CD4-positive, alpha-beta T cell treated with Interleukin-4 for 4 hours (primary cell): ENCODE data around the gene APBA2.

Experiments used
- DNase-seq: peaks from one replicate; pipeline ENCODE4 v3.0.0-alpha.2; 2020

APBA2 gene

GRCh38 chr15:28897861-28898585, 12.2 kb downstream of the APBA2 start:
- no peak for DNase-seq

GRCh38 chr15:28899061-28899738, 13.4 kb downstream of the APBA2 start:
- DNase-seq = no peak

DNA sequence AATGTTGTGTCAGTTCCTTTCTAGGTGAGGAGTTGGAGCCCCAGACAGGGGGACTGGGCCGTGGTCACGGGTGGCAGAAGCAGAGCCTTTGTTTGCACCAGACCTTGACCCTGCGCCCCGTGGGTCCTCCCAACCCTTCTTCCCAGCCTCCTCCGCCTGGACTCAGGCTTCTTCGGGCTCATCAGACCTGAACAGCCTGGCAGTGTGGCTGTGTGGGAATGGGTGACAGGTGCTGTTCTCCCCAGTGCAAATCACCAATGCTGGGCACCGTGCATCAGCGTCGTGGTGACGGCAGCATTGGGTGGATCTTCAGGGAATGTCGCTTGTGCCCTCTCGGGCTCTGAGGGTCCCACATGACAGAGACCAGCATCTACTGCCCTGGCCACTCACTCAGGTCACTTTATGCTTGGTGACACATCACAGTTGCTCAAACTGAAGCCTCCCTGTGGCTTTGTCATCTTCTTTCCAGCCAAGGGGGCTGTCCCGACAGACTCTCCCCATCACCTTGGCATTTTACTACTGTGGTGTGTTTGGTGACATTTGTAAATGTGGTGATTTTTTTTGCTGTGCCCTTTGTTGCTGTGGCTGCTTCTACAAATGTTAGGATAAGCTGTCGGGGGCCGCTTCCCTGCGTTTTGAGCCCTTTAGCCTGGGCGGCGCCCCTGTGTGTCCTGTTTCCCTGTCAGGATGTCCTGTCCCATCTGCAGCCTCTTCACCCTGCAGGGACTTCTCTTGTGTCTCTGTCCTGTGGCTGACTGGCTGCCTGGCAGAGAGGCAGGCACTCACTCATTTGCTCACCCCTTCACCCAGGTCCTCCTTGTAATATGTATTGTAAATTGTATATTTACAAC, 14.5 kb downstream of the APBA2 start:
- no peak for DNase-seq

- no peak for DNase-seq
Measured at GRCh38 chr15:28900892-28901586, 15.3 kb downstream of the APBA2 start.

GRCh38 chr15:28901587-28901980, 15.8 kb downstream of the APBA2 start:
- DNase-seq = no peak

GRCh38 chr15:28901987-28902745, 16.4 kb downstream of the APBA2 start:
- no peak for DNase-seq

GRCh38 chr15:28902856-28903255, 17.1 kb downstream of the APBA2 start:
- no peak for DNase-seq

DNA sequence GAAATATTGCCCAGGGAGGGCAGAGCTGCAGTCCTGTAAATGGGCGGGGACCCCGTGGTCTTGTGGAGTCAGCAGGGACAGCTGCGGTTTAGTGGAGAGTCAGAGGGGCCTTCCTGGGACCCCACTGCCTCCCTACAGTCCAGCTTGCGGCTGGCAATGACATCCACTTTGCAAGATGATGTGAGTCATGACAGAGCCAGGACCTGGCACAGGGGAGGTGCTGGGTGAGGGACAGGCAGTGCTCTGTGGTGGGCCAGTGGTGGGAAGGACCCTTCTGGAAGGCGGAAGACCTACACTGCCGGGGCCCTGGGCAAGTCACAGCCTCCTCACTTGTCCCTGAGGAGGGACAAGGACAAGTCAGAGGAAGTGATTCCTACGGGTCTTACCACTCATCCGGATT, 17.8 kb downstream of the APBA2 start:
- no peak for DNase-seq

- no peak for DNase-seq
Measured at GRCh38 chr15:28904003-28904402, 18.2 kb downstream of the APBA2 start.

DNA sequence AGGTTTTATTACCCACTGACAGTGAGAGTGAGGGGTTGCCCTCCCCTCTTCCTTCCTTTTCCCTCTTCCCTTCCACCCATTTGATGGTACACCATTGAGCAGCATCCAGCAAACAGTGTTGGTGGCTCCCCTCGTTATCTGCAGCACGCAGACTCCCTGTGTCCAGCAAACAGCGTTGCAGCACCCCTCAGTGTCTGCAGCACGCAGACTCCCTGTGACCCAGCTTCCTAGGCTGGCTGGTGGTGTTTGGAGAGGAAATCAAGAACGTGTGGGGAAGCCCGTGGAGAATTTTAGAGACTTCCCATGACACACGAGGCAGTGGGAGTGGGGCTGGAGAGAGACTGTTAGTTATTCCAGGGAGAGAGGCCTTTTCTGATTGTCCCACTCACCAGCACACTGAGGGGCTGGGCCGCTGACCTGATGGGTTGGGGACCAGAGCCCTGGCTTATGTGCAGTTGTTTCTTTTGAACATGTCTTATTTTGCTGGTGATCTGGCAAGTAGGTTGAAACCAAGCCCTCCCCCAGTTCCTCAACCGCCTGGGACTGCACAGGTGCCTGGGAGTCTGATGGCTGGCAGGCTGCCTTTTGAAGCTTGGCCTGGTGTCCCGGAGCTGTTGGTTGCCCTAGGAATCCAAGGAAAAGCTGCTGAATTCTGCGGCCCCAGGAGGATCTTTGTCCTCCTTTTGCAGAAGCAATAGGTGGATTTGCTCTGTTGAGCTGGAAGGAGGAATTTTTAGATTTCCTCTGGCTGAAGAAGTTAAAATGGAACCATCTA, 19.0 kb downstream of the APBA2 start:
- DNase-seq = no peak

DNA sequence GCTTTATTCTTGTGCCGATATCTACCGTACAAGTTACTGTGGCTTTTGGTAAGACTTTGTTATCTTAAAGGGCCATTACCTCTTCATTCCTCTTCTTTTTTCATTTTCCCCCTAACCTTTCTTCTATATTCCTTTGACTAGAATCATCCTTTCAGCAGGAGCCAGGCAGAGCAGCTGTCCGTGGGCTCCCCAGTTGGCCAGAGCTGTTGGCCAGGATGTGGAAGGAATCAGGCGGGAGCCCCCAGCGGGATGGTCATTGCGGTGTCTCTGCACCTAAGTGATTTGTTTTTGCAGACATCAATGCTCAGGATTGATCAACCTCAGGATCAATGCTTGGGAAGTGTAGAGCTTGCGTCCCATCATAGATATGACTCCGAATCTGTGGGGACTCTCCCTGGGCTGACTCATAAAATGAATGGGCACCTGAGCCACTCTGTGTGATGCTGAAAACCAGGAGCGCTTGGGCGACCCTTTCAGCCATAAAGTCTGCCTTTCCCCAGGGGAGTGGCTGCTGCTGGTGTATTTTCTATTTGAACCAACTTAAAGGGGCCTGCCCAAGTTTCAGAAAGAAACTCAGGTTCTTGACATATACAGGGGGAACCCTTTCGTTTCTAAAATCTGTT, 21.7 kb downstream of the APBA2 start:
- no peak for DNase-seq

GRCh38 chr15:28909958-28910500, 24.3 kb downstream of the APBA2 start:
- DNase-seq = no peak

DNA sequence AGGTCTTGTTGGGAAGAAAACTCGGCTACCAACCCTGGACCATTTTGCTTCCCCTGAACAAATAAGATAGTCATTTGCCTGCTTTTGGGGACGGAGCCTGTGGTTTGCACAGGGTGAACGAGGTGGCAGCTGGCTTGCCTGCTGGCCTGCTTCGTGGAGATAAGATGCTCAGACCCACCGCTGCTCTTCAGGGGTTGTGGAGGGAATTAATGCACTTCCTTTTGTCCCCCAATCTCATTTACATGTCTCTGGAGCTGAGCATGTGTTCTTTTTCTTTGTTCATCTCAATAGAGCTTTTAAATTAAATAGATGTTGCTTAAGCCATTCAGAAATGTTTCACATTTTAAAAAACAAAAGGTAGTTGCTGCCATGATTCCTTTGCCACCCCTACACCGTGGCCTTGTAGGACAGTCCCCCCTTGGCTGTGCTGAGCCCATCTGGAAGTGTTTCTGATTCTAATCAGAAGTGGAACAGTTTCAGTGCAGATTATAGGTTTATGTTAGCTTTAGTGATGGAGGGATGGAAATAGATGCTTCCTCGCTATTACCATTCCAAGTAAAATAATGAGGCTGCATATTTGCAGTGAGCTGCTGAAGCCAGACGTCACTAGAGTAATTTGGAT, 25.6 kb downstream of the APBA2 start:
- DNase-seq = no peak

DNA sequence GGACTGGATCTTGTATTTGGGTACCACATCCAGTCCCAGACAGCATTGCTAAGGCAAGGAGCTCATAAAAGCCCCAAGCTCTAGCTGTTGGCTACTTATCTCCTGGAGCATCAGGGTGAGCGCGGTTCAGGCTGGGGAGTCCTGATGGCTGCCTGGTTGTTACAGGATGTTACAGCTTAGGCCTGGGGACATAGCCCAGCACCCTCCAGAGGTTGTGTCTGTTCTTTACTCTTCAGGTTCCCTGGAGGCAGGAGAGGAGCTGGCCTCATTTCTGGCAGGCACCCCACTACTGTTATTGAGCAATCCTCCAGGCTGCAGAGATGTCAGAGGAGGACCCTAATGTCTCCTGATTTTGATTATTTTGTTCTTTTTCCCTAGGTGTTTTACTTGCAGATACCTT, 26.6 kb downstream of the APBA2 start:
- DNase-seq = no peak

DNA sequence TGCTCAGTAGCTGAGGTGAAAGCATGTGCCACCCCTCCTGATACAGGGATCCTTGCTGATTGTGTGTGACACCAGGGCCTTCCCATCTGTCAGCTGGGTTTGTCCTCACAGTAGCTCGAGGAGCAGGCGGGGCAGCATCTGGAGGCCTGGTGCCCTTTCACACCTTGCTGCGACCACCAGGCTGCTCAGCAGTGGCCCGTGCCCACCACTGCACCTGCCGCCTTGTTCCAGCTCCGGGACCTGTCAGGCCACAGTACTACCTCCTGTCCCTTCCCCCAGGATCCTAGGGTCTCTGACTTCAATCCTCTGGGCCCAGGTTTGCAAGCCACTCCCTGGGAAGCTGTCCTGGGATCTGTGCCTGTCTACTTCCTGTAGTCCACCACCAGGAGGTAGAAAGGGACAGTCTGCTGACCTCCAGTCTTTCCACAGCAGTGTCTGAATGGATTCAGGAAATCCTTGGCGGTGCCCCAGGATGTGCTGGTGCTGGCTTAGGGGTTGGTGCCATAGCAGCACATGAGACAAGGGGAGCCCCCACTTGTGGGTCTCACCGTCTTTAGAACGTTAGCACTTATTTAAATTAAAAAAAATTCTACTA, 27.5 kb downstream of the APBA2 start:
- no peak for DNase-seq

DNA sequence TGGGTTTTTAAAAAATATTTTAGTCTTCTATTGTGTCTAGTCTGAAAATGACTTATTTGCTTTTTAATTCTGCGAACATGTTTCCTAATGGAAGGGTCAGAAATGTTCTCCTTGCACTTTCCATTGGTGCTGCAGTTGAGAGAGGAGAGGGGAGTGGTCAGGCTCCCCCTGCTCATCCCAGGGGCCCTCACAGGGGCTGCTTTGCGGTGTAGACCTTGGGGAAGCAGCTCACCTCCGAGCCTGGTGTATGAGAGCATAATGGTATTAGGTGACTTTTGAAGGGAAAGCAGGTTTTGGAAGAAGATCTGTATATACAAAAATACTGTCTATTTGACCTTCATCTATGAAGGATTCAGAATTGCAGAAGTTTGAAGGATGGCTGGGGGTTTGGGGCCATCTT, 28.3 kb downstream of the APBA2 start:
- no peak for DNase-seq

DNA sequence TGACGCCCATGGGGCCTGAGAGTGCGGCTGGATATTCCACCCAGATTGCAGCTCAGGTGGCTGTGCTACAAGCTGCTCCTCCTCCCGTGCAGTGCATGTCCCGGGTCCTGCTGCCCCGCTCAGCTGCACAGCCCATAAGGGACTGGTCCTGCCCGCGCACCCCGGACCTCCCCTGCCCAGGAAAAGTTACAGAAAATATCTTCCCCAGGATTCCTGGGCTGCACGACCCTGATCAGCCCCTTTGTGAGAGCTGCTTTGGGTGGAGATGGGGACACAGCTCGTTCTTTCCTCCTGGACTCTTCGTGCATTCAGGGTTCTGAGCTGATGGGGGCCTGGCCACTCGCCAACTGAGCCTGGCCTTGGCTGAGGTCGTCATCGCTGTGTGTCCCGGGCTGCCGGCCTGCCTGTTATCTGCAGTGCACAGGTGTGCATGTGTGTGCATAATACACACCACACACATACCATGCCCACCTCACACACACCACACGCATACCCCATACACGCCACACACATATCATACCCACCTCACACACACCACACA, 28.8 kb downstream of the APBA2 start:
- DNase-seq = no peak

GRCh38 chr15:28915041-28915810, 29.5 kb downstream of the APBA2 start:
- DNase-seq = no peak

GRCh38 chr15:28915935-28916334, 30.2 kb downstream of the APBA2 start:
- DNase-seq = no peak
